PC-9 (cell line): ENCODE results near the gene SUGP1. TPM values are rescaled to one million over a fixed set of nuclear protein-coding genes. Genes with fewer than 3 reads are reported as not detected.
A peak's percentile ranks its signal among the peaks of the same experiment; 100 is the strongest.

Experiments
- BruUV-seq: library from RNA; stranded (reverse); fragments of 400-500 nt; replicated peaks from 2 replicates; lab custom pipeline; 2021; lab: Mats Ljungman, UMichigan
- CTCF ChIA-PET: fragments of 300-600 bp; sonication (Branson Sonifier 250); formaldehyde crosslinking; loops from one replicate; lab custom pipeline; 2022; ENCODE audit warnings: antibody characterized with exemption; lab: Charles Lee
- POLR2A ChIA-PET: fragments of 300-600 bp; sonication (Branson Sonifier 250); formaldehyde crosslinking; loops from one replicate; lab custom pipeline; 2022; ENCODE audit warnings: antibody characterized with exemption; ENCODE audit not compliant: unreplicated experiment; lab: Charles Lee
- DNase-seq, 2 experiments: peaks; one replicate each; pipeline versions ENCODE4 v3.0.0 to v3.0.0-alpha.2; 2015 to 2022; ENCODE audit warnings: mixed read lengths in 1 of 2
- H2AFZ ChIP-seq: fragments of 200-600 bp; sonication (generic); 2 replicates; pipeline ENCODE4 v1.8.1; 2017; ENCODE audit warnings: antibody characterized with exemption
- H3F3A ChIP-seq: fragments of 200-600 bp; sonication (generic); 2 replicates; pipeline ENCODE4 v1.8.1; 2017; ENCODE audit warnings: antibody characterized with exemption, mild to moderate bottlenecking, low read depth; ENCODE audit not compliant: insufficient read depth
- H3K27ac ChIP-seq: fragments of 200-600 bp; sonication (generic); 2 replicates; pipeline ENCODE4 v1.6.1; 2016; ENCODE audit warnings: mixed run types
- H3K27me3 ChIP-seq: fragments of 200-600 bp; sonication (generic); 2 replicates; pipeline ENCODE4 v1.6.1; 2016; ENCODE audit warnings: low read depth, mixed run types; ENCODE audit not compliant: insufficient read depth
- H3K36me3 ChIP-seq: fragments of 200-600 bp; sonication (generic); 2 replicates; pipeline ENCODE4 v1.6.1; 2016; ENCODE audit warnings: low read depth, mixed run types
- H3K4me1 ChIP-seq: fragments of 200-600 bp; sonication (generic); replicated peaks from 2 replicates; pipeline ENCODE4 v1.6.1; 2016; ENCODE audit warnings: mixed run types; ENCODE audit not compliant: insufficient read depth
- H3K4me2 ChIP-seq: fragments of 200-600 bp; sonication (generic); 2 replicates; pipeline ENCODE4 v1.6.1; 2017; ENCODE audit warnings: mixed run types
- H3K4me3 ChIP-seq: fragments of 200-600 bp; sonication (generic); 2 replicates; pipeline ENCODE4 v1.6.1; 2016; ENCODE audit warnings: mixed run types
- H3K79me2 ChIP-seq: fragments of 200-600 bp; sonication (generic); 2 replicates; pipeline ENCODE4 v1.6.1; 2017; ENCODE audit warnings: low read depth, mixed run types
- H3K9me2 ChIP-seq: fragments of 200-600 bp; sonication (generic); 2 replicates; pipeline ENCODE4 v1.8.1; 2017; ENCODE audit warnings: mild to moderate bottlenecking; ENCODE audit not compliant: insufficient read depth
- H3K9me3 ChIP-seq: fragments of 200-600 bp; sonication (generic); 2 replicates; pipeline ENCODE4 v1.8.1; 2016; ENCODE audit warnings: low read depth; ENCODE audit not compliant: insufficient read depth
- H4K20me1 ChIP-seq: fragments of 200-600 bp; sonication (generic); 2 replicates; pipeline ENCODE4 v1.8.1; 2017; ENCODE audit not compliant: insufficient read depth
- EZH2 ChIP-seq: fragments of 200-600 bp; sonication (generic); IDR thresholded peaks from 2 replicates; pipeline ENCODE4 v1.8.0; 2017; ENCODE audit warnings: antibody characterized with exemption, low read depth
- intact Hi-C: fragments of 100-400 bp; cut with micrococcal nuclease; formaldehyde crosslinking; loops from one replicate; pipeline ENCODE4 v1.10.0; 2022; ENCODE audit not compliant: unreplicated experiment
- total RNA-seq: library from RNA; stranded (reverse); gene quantifications from 2 replicates; pipeline ENCODE4 v1.2.3, GENCODE V29; 2021
- TF ChIP-seq, protein P1 (sequence below): fragments of 200-600 bp; sonication (generic); conservative IDR thresholded peaks from 2 replicates; pipeline ENCODE4 v1.6.1; 2017; ENCODE audit warnings: mixed run types, antibody characterized with exemption, mild to moderate bottlenecking, moderate library complexity

SUGP1 gene
- total RNA-seq, 1 experiment from 2014 or later: 56.7 TPM

DNA sequence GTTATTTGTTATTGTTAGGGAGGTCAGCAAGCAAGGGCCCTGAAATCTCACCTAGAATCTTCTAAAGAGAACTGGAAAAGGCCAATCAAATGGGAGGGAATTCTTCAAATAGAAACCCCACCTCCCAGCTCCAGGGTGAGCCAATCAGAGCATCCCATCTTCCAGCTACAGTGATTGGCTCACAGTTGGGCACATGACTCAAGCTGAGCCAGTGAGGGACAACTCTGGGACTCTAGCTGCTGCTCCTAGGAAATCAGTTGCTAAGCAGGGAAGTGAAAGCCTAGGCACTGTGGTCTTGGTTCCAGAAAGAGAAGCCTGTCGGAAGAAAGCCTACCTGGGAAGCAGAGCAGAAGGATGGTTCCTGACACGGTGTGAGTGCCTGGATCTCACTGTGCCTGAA is 60.6 kb downstream of the SUGP1 start:
- CTCF ChIA-PET: no interaction called here
- no TSS peak for BruUV-seq
- H2AFZ ChIP-seq: no peak overlapping the region

DNA sequence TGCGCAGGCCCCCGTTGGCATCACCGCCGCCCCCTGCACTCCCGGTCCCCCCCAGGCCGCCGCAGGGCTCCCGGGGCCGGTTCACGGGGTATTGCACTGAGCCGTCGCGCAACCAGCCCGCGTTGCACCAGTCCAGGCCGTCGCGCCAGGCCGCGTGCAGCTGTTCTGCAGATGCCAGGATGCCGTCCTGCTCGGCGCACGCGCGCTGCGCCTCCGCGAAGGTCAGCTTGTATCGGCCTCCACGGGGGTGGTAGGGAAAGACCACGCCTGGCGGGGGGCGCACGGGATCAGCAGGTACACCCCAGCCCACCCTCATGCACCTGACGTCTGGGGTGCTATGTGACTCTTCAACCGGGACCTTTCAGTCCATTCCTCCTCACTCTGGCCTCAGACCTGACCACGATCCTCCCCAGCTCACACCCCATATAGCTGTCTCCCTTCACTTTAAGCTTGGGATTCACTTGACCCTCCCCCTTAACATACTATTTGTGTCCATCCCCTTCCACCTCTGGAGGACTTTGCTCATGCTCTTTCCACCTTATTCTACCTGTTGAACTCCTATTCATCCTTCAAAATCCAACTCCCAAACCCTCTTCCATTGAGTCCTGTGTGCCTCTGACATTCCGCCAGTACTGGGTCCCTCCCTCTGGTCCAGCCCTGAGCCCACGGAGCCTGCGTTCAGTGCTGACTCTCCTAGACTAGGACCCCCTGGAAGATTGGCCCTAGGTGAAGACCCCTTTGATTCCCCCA is 61.5 kb downstream of the SUGP1 start:
- Histone ChIP-seq H3K4me1 (no peaks in the 10 kb centered on the region), H3K4me2 (no peak overlapping the region), H3F3A (no peaks in the 10 kb centered on the region), H3K9me2 (no peaks in the 10 kb centered on the region), H3K79me2 (no peaks in the 10 kb centered on the region), H3K27ac (no peak overlapping the region), H3K27me3 (peaks cover 40% of the 10 kb centered on the region), H3K36me3 (no peaks in the 10 kb centered on the region), H3K9me3 (no peaks in the 10 kb centered on the region), H3K4me3 (no peak overlapping the region), H4K20me1 (no peaks in the 10 kb centered on the region), H2AFZ (no peak overlapping the region)
- DNase-seq: no peak
- TF ChIP-seq, protein P1, sequence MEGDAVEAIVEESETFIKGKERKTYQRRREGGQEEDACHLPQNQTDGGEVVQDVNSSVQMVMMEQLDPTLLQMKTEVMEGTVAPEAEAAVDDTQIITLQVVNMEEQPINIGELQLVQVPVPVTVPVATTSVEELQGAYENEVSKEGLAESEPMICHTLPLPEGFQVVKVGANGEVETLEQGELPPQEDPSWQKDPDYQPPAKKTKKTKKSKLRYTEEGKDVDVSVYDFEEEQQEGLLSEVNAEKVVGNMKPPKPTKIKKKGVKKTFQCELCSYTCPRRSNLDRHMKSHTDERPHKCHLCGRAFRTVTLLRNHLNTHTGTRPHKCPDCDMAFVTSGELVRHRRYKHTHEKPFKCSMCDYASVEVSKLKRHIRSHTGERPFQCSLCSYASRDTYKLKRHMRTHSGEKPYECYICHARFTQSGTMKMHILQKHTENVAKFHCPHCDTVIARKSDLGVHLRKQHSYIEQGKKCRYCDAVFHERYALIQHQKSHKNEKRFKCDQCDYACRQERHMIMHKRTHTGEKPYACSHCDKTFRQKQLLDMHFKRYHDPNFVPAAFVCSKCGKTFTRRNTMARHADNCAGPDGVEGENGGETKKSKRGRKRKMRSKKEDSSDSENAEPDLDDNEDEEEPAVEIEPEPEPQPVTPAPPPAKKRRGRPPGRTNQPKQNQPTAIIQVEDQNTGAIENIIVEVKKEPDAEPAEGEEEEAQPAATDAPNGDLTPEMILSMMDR: no peak
- TF ChIP-seq EZH2: no peak
- no TSS peak for BruUV-seq
- intact Hi-C loops: no loop called here
- POLR2A ChIA-PET: no interaction called here
- CTCF ChIA-PET: no interaction called here

More for the DNA sequence above, 60.6 kb downstream of the SUGP1 start:
- H3K9me3 ChIP-seq: no peaks in the 10 kb centered on the region
- H3F3A ChIP-seq: no peaks in the 10 kb centered on the region
- POLR2A ChIA-PET: no interaction called here
- no peaks in the 10 kb centered on the region for H3K4me1 ChIP-seq
- peaks cover 32% of the 10 kb centered on the region for H3K27me3 ChIP-seq
- no peaks in the 10 kb centered on the region for H3K36me3 ChIP-seq
- TF ChIP-seq, protein P1: no peak
- no peak for TF ChIP-seq EZH2
- intact Hi-C loops: no loop called here
- no peak overlapping the region for H3K4me2 ChIP-seq
- no peaks in the 10 kb centered on the region for H4K20me1 ChIP-seq
- no peak overlapping the region for H3K4me3 ChIP-seq
- no peak overlapping the region for H3K27ac ChIP-seq
- no peaks in the 10 kb centered on the region for H3K79me2 ChIP-seq
- H3K9me2 ChIP-seq: no peaks in the 10 kb centered on the region
- DNase-seq: peak in 1 of 2 experiments; percentile 46

DNA sequence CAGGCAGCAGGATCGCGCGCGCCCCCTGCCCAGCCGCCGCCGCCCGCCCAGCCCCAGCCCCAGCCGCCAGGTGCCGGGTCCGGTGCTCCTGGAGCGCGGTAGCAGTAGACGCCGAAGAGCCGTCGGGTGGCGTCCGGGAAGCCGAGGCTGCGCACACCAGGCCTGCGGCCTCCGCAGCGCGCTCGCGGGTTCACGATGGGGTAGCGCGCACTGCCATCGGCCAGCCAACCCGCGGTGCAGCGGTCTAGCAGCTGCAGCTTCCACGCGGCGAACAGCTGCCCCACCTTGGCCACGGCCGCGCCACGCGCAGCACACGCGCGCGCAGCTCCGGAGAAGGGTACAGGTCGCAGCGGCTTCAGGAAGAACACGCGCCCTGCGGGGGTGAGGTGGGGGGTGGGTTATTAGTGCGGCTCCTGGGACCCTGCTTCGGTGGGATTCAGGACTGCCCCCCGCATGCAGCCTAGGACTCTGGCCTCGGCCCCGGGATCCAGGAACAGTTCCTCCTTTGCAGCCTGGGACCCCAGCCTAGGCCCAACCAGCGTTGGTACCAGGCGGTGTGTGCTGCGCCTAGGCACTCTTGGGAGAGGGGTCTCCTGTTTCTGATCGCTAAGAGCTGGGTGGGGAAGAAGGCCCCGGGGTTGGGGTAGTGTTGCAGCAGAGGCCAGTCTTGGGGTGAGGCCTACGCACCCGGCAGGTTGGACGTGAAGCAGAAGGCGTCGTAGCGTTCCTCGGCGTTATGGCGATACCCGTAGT is 62.3 kb downstream of the SUGP1 start:
- intact Hi-C loops: no loop called here
- Histone ChIP-seq H3K4me2 (no peak overlapping the region), H3K27ac (no peak overlapping the region), H4K20me1 (no peaks in the 10 kb centered on the region), H3F3A (no peaks in the 10 kb centered on the region), H3K79me2 (no peaks in the 10 kb centered on the region), H3K9me3 (no peaks in the 10 kb centered on the region), H3K27me3 (peaks cover 45% of the 10 kb centered on the region), H2AFZ (no peak overlapping the region), H3K9me2 (no peaks in the 10 kb centered on the region), H3K4me1 (no peaks in the 10 kb centered on the region), H3K36me3 (no peaks in the 10 kb centered on the region), H3K4me3 (no peak overlapping the region)
- TF ChIP-seq, protein P1: no peak
- no peak for TF ChIP-seq EZH2
- BruUV-seq: no TSS peak
- ChIA-PET CTCF (no interaction called here), POLR2A (no interaction called here)
- DNase-seq: no peak
